SW480 (cell line): ENCODE results near the gene FNDC3B.

Experiments used
- DNase-seq: peaks from one replicate; pipeline ENCODE4 v3.0.0-alpha.2; 2016; ENCODE audit warnings: low spot score

Gene FNDC3B

DNA sequence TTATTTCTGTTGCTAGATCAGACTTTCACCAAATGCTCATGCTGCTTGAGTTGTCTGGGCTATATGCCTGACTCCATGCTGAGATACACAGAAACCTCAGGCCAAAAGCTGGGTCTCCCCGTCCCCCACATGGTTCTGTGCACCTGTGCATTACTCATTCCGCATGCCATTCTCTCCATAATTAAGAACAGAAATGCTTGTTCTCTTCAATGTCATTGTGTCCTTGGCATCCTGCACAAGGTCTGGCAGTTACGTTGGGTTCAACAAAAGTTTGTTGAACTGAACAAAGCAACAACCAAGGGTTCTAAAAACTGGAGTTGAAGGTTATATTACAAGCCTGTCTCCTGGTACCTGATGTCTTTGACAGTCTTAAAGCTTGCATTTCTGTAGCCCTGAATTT is 177.5 kb downstream of the FNDC3B start:
- DNase-seq = no peak

- no peak for DNase-seq
These were observed 178.5 kb downstream of the FNDC3B start for GRCh38 chr3:172217877-172218276.

- DNase-seq = no peak
These were observed 179.3 kb downstream of the FNDC3B start for GRCh38 chr3:172218350-172219323.

DNA sequence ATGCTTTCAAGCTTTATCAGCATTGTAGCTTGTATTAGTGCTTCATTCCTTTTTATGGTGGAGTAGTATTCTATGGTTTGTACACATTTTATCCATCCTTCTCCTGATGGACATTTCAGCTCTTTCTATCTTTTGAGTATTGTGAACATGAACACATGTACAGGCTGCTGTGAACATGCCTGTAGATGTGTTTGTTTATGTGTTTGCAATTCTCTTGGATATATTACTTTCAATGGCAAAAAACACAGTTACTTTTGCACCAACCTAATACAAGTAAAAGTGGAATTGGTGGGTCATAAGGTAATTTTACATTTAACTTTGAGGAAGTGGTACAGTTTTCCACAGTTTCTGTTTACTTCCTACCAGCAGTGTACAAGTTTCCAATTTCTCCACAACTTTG is 180.4 kb downstream of the FNDC3B start:
- DNase-seq = no peak

DNA sequence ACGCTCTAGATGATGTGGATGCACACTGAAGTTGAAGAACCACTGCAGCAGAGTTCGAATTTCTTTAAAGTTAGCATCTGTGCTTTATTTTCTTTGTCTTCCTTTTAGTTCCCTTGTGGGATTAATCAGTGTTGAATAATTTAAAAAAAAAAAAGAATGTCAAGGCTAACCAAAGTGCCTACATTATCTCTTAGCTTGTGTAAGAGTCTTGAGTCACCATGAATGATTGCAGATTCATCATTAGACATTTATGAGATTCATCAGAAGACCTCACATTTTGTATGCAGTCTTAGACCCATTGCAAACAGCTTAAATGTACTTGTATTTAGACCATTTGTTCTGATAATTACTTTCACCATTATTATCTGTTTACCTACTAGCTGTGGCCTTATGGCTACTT is 182.2 kb downstream of the FNDC3B start:
- no peak for DNase-seq

DNA sequence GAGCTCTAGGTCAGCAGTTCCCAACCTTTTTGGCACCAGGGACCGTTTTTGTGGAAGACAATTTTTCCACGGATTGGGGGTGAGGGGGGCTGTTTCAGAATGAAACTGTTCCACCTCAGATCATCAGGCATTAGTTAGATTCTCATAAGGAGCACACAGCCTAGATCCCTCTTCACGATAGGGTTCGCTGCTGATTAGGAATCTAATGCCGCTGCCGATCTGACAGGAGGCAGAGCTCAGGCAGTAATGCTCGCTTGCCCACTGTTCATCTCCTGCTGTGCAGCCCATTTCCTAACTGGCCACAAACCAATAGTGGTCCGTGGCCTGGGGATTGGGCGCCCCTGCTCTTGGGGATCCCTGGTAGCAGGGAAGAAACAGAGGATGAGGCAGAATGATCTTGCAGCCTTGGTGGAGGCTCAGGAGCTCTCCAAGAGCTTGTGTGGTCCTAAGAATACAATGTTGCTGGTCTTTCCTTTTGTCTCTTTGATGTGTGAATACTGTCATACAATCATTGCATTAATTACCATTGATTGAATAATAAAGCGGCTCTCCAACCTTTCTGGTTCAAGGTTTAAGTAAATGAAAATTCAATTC is 183.2 kb downstream of the FNDC3B start:
- no peak for DNase-seq

DNA sequence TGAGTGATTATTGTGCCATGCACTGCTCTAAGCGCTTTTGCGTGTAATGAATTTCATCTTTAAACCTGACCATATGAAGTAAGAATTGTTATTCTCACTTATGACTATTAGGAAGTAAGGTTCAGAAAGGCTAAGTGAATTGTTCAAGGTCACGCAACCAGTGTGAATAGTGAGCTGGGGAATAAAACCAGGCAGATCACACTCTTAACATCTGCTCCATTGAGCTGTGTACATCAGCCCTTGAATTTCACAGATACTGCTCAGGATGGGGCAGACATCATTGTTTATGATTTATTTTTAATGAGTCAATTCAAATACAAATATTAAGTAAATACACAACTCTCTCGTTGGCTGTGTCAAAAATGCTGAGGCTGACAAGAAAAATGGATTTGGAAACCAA is 184.5 kb downstream of the FNDC3B start:
- DNase-seq = no peak

DNA sequence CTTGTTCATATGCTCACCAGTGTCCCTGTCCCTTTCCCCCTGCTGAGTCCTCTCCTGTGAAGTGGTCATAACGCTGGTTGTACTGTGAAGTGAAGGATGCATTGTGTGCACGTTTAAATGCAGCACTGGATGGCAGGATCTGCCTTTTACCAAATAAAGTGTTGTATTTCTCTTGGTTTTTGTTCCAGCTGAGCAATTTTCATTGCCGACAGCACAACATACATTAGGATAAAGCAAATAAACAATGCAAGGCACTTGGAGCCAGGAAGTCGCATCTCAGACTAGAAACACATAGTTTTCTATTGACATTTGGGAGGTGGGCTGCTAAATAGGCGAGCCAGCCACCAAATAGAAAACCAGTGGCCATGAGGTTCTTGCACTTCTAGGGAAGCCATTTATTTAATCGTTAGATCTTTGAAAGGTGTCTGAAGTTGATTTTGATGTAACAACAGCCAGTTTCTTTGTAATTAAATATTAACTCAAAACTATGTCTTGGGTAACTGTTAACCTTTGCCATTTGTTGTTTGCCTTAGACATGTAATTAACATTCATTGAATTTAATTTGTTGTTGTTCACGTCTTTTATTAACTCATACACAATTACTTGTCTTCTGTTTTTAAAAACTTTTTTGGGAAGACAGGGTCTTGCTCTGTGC is 185.3 kb downstream of the FNDC3B start:
- DNase-seq = no peak

- no peak for DNase-seq
These were observed 185.9 kb downstream of the FNDC3B start for GRCh38 chr3:172225215-172225707.

- DNase-seq = no peak
These were observed 187.5 kb downstream of the FNDC3B start for GRCh38 chr3:172226831-172227230.

DNA sequence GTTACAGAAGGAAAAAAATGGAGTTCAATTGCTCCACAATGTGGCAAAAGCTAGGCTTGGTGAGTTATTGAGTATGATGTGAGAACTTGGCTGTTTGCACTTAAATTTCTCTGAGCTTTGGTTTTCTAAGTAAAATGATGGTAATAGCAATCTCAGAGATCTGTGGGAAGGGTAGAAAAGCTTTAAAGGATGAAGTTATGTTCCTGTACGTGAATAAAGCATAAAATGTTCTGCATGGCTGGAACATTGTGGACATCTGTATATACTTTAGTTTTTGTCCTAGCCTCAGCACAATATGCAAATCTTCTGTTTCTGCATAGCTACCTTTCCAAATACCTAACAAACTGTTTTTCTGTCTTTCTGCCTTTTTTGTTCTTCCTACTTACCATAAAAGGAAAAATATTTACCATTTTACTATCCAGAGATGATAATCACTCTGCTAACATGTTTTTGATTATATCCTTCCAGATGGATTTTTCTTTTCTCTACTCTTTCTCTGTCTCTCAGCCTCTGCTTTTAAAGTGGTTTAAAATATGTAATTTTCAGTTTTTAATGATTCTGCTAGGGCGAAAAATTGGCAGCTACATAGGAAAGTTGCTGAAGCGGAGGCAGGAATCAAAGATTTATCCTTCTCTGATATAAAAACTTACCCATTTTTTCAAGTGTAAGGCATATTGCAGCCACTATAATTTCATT is 188.1 kb downstream of the FNDC3B start:
- DNase-seq = no peak

- no peak for DNase-seq
These were observed 188.6 kb downstream of the FNDC3B start for GRCh38 chr3:172228036-172228415.

GRCh38 chr3:172229462-172229861 is 190.1 kb downstream of the FNDC3B start:
- no peak for DNase-seq

DNA sequence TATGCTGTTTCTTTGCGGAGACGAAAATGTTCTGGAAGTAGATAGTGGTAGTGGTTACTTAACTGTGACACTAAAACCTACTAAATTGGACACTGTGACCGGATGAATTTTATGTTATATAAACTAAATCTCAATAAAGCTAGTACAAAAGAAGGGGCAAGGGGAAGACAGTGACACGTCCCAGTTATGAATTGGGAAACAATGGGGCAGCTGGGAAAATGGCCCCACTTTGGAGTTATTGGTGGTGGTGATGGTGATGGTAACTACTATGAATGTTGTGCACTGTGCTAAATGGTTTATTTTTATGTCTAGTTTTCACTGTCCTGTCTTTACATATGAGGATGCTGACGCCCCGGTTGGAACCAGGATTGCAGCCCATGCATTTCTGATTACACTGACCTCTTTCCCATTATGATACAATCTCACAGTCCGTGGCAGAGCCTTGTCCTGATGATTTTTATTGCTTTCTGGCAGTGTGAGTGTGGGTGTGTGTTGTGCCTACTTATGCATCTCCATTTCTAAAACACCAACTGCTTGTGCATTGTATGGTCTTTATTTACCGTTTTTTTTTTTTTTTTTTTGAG is 192.0 kb downstream of the FNDC3B start:
- no peak for DNase-seq

GRCh38 chr3:172232579-172233212 is 193.3 kb downstream of the FNDC3B start:
- no peak for DNase-seq

DNA sequence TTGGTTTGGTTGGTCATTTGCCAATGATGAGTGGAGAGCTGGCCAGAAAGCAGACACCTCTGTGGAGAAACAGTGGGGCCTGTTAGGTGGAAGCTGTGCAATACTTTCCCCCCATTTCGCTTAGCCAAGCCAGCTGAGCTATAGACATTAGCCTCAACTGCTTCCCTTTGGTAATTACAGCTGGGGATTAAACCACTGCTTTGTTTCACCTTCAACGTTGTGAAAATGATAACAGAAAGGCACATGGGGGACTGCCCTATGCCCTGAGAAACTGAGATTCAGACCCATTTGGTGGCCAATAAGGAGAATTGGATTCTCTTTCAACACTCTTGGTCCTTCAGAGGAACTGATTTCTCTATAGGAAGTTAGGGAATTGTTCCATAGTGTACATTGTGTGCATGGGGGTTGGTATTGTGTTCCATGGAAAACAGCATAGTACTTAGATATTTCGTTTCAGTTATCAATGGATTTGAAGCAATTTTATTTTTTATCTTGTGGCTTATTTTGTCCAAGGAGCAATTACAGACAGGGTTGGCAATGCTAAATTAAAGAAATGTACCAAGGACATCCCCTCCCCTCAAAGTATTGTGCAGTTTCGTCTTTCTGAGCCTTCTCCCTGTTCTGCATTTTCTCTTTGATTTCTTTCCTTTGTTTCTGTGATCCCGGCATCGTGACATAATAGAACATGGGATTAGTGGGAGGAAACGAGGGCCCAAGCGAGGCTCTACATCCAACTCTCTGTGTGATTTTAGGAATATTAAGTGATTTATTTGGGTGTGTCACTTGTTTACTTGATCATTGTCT is 194.3 kb downstream of the FNDC3B start:
- DNase-seq = no peak

DNA sequence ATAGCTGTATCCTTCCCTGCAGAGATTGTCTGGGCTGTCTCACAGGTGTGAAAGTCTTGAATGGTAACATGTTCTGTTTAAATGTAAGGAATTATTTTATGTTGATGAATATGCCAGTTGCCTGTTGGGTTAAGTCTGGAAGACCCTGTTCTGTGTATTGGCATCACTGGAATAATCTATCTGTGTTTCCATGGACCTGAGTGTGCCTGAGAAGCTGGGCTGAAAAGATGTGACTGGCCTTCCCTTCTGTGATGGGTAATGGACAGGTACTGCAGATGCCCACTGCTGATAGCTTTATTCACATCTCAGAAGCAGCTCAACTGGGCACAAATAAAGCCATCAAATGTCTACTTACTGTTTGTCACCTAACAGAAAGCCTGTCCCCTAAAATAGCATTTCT is 196.3 kb downstream of the FNDC3B start:
- DNase-seq = no peak

- DNase-seq = no peak
These were observed 197.7 kb downstream of the FNDC3B start for GRCh38 chr3:172236771-172237742.

- DNase-seq = no peak
These were observed 198.8 kb downstream of the FNDC3B start for GRCh38 chr3:172238188-172238587.
